Measurements from ENCODE around the gene CD247. TPM values are rescaled to one million over a fixed set of nuclear protein-coding genes. Genes with fewer than 3 reads are reported as not detected.

Gene CD247
- total and polyA plus RNA-seq, 9 of the 15 experiments (the other 6 are each of a cell fraction or from before 2014, with no cell fraction given): 0.08 to 0.42 (median 0.28) TPM; not detected in 5

DNA sequence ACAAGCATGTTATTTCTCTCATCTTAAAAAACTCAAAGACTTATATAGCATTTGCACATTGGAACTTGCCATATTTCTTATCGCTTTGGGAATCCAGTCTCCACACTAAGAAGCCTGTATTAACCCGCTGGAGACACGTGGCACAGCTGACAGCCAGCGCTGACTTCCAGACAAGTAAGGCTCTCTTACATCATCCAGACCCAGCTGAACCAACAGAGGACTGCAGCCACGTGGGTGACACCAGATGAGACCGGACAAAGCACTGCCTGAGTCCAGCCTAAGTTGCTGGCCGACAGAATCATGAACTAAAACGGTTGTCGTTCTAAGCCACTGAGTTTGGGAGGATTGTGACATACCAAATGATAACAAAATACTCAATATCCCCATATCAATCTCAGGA, 6.3 kb upstream of the CD247 start (continued):
- TF ChIP-seq, protein P1, sequence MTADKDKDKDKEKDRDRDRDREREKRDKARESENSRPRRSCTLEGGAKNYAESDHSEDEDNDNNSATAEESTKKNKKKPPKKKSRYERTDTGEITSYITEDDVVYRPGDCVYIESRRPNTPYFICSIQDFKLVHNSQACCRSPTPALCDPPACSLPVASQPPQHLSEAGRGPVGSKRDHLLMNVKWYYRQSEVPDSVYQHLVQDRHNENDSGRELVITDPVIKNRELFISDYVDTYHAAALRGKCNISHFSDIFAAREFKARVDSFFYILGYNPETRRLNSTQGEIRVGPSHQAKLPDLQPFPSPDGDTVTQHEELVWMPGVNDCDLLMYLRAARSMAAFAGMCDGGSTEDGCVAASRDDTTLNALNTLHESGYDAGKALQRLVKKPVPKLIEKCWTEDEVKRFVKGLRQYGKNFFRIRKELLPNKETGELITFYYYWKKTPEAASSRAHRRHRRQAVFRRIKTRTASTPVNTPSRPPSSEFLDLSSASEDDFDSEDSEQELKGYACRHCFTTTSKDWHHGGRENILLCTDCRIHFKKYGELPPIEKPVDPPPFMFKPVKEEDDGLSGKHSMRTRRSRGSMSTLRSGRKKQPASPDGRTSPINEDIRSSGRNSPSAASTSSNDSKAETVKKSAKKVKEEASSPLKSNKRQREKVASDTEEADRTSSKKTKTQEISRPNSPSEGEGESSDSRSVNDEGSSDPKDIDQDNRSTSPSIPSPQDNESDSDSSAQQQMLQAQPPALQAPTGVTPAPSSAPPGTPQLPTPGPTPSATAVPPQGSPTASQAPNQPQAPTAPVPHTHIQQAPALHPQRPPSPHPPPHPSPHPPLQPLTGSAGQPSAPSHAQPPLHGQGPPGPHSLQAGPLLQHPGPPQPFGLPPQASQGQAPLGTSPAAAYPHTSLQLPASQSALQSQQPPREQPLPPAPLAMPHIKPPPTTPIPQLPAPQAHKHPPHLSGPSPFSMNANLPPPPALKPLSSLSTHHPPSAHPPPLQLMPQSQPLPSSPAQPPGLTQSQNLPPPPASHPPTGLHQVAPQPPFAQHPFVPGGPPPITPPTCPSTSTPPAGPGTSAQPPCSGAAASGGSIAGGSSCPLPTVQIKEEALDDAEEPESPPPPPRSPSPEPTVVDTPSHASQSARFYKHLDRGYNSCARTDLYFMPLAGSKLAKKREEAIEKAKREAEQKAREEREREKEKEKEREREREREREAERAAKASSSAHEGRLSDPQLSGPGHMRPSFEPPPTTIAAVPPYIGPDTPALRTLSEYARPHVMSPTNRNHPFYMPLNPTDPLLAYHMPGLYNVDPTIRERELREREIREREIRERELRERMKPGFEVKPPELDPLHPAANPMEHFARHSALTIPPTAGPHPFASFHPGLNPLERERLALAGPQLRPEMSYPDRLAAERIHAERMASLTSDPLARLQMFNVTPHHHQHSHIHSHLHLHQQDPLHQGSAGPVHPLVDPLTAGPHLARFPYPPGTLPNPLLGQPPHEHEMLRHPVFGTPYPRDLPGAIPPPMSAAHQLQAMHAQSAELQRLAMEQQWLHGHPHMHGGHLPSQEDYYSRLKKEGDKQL (CRISPR knock-in tag; IDR thresholded peaks at IDR 0.05; ENCODE audit: borderline replicate concordance): no peak
- no peak for TF ChIP-seq POLR2A (conservative IDR thresholded peaks at IDR 0.05)
- TF ChIP-seq JUN (IDR thresholded peaks at IDR 0.05; ENCODE audit: borderline replicate concordance, low read depth, low read length): peak; percentile 84
- no peak for TF ChIP-seq JUN (CRISPR knock-in tag; IDR thresholded peaks at IDR 0.05; ENCODE audit: borderline replicate concordance)
- TF ChIP-seq HDAC3 (IDR thresholded peaks at IDR 0.05; ENCODE audit: borderline replicate concordance, partially characterized antibody): no peak
- no peak for TF ChIP-seq ETV1 (tag; conservative IDR thresholded peaks at IDR 0.05; ENCODE audit: low read depth)
- no peak for TF ChIP-seq NFRKB (IDR thresholded peaks at IDR 0.05; ENCODE audit: low read depth)
- TF ChIP-seq, protein P2, sequence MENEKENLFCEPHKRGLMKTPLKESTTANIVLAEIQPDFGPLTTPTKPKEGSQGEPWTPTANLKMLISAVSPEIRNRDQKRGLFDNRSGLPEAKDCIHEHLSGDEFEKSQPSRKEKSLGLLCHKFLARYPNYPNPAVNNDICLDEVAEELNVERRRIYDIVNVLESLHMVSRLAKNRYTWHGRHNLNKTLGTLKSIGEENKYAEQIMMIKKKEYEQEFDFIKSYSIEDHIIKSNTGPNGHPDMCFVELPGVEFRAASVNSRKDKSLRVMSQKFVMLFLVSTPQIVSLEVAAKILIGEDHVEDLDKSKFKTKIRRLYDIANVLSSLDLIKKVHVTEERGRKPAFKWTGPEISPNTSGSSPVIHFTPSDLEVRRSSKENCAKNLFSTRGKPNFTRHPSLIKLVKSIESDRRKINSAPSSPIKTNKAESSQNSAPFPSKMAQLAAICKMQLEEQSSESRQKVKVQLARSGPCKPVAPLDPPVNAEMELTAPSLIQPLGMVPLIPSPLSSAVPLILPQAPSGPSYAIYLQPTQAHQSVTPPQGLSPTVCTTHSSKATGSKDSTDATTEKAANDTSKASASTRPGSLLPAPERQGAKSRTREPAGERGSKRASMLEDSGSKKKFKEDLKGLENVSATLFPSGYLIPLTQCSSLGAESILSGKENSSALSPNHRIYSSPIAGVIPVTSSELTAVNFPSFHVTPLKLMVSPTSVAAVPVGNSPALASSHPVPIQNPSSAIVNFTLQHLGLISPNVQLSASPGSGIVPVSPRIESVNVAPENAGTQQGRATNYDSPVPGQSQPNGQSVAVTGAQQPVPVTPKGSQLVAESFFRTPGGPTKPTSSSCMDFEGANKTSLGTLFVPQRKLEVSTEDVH (IDR thresholded peaks at IDR 0.05; ENCODE audit: low read depth, partially characterized antibody): no peak
- TF ChIP-seq RFX1 (IDR thresholded peaks at IDR 0.05): no peak
- TF ChIP-seq, protein P3, sequence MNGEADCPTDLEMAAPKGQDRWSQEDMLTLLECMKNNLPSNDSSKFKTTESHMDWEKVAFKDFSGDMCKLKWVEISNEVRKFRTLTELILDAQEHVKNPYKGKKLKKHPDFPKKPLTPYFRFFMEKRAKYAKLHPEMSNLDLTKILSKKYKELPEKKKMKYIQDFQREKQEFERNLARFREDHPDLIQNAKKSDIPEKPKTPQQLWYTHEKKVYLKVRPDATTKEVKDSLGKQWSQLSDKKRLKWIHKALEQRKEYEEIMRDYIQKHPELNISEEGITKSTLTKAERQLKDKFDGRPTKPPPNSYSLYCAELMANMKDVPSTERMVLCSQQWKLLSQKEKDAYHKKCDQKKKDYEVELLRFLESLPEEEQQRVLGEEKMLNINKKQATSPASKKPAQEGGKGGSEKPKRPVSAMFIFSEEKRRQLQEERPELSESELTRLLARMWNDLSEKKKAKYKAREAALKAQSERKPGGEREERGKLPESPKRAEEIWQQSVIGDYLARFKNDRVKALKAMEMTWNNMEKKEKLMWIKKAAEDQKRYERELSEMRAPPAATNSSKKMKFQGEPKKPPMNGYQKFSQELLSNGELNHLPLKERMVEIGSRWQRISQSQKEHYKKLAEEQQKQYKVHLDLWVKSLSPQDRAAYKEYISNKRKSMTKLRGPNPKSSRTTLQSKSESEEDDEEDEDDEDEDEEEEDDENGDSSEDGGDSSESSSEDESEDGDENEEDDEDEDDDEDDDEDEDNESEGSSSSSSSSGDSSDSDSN (IDR thresholded peaks at IDR 0.05; ENCODE audit: borderline replicate concordance in 1 of 2, low read depth in 2 of 2, low read length in 2 of 2): 0 out of 4 replicates have a peak, but pooled peaks of 1 of the 2 experiments have one; percentile 30
- no peak for TF ChIP-seq SMC3 (conservative IDR thresholded peaks at IDR 0.05; ENCODE audit: insufficient read depth, low read depth, low read length)
- peak; percentile 18 for TF ChIP-seq NEUROD1 (IDR thresholded peaks at IDR 0.05; ENCODE audit: borderline replicate concordance, low read depth, low read length, partially characterized antibody)
- peak; percentile 23; the same call in 1 of the 2 replicates for TF ChIP-seq EP300 (IDR thresholded peaks at IDR 0.05; ENCODE audit: low read length)
- TF ChIP-seq FOSL1 (tag; conservative IDR thresholded peaks at IDR 0.05): no peak
- TF ChIP-seq, protein P4, sequence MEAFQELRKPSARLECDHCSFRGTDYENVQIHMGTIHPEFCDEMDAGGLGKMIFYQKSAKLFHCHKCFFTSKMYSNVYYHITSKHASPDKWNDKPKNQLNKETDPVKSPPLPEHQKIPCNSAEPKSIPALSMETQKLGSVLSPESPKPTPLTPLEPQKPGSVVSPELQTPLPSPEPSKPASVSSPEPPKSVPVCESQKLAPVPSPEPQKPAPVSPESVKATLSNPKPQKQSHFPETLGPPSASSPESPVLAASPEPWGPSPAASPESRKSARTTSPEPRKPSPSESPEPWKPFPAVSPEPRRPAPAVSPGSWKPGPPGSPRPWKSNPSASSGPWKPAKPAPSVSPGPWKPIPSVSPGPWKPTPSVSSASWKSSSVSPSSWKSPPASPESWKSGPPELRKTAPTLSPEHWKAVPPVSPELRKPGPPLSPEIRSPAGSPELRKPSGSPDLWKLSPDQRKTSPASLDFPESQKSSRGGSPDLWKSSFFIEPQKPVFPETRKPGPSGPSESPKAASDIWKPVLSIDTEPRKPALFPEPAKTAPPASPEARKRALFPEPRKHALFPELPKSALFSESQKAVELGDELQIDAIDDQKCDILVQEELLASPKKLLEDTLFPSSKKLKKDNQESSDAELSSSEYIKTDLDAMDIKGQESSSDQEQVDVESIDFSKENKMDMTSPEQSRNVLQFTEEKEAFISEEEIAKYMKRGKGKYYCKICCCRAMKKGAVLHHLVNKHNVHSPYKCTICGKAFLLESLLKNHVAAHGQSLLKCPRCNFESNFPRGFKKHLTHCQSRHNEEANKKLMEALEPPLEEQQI (IDR thresholded peaks at IDR 0.05): 0 out of 2 replicates have a peak, but pooled peaks have one; percentile 8
